Esophagus squamous epithelium (tissue), 4 donors: Measurements from ENCODE around the gene MYBPC3.

Experiments
- POLR2A ChIP-seq, 4 donors: fragments of 450-650 bp; IDR thresholded peaks; one replicate each; pipeline ENCODE4 v1.6.1; 2017; ENCODE audit warnings: antibody characterized with exemption in 4 of 4, mild to moderate bottlenecking in 4 of 4, moderate library complexity in 3 of 4
- TF ChIP-seq, protein P1 (sequence below), 6 experiments: fragments of 450-650 bp in 4 of 6; fragments of 200-600 bp in 2 of 6; sonication (generic) in 2 of 6; IDR thresholded peaks; one replicate each; pipeline ENCODE4 v1.5.1; 2016 to 2019; ENCODE audit warnings: antibody characterized with exemption in 6 of 6, mild to moderate bottlenecking in 4 of 6, moderate library complexity in 4 of 6

- TF ChIP-seq, protein P1, sequence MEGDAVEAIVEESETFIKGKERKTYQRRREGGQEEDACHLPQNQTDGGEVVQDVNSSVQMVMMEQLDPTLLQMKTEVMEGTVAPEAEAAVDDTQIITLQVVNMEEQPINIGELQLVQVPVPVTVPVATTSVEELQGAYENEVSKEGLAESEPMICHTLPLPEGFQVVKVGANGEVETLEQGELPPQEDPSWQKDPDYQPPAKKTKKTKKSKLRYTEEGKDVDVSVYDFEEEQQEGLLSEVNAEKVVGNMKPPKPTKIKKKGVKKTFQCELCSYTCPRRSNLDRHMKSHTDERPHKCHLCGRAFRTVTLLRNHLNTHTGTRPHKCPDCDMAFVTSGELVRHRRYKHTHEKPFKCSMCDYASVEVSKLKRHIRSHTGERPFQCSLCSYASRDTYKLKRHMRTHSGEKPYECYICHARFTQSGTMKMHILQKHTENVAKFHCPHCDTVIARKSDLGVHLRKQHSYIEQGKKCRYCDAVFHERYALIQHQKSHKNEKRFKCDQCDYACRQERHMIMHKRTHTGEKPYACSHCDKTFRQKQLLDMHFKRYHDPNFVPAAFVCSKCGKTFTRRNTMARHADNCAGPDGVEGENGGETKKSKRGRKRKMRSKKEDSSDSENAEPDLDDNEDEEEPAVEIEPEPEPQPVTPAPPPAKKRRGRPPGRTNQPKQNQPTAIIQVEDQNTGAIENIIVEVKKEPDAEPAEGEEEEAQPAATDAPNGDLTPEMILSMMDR (IDR thresholded peaks at IDR 0.05), result no peak
- TF ChIP-seq POLR2A (IDR thresholded peaks at IDR 0.05), result no peak
These were observed 25.5 kb downstream of the MYBPC3 start for GRCh38 chr11:47327025-47327424.
